Measurements from ENCODE around the gene METTL4.
A peak's percentile ranks its signal among the peaks of the same experiment; 100 is the strongest.
"Not testable (repeated sequence)": the region's sequence is repeated elsewhere in the genome, so short reads cannot be mapped to it uniquely, and the experiment has no call there.

Gene METTL4

GRCh38 chr18:2568129-2568528 is 3.2 kb downstream of the METTL4 start:
- DNase-seq, result no peak

- DNase-seq, result no peak
These were observed 6.9 kb downstream of the METTL4 start for GRCh38 chr18:2564373-2564772.

GRCh38 chr18:2559249-2559648 is 12.1 kb downstream of the METTL4 start:
- DNase-seq, result no peak

- DNase-seq, result no peak
These were observed 13.8 kb downstream of the METTL4 start for GRCh38 chr18:2557536-2557935.

- DNase-seq, result no peak
These were observed 15.4 kb downstream of the METTL4 start for GRCh38 chr18:2555895-2556294.

- DNase-seq, result no peak
These were observed 16.6 kb downstream of the METTL4 start for GRCh38 chr18:2554696-2555095.

GRCh38 chr18:2551425-2551824 is 19.9 kb downstream of the METTL4 start:
- no peak for DNase-seq

- DNase-seq, result no peak
These were observed 21.8 kb downstream of the METTL4 start for GRCh38 chr18:2549462-2549861.

GRCh38 chr18:2547477-2548087 is 23.7 kb downstream of the METTL4 start:
- DNase-seq, result peak in 3 of 58 donors; percentile 8 to 20 (median 10)

GRCh38 chr18:2545155-2545554 is 26.1 kb downstream of the METTL4 start:
- no peak for DNase-seq

- not testable (repeated sequence) for DNase-seq
These were observed 29.3 kb downstream of the METTL4 start for GRCh38 chr18:2541925-2542563.

- no peak for DNase-seq
These were observed 30.7 kb downstream of the METTL4 start for GRCh38 chr18:2540575-2540974.

GRCh38 chr18:2538844-2539243 is 32.5 kb downstream of the METTL4 start:
- DNase-seq, result no peak

- peak in 10 of 58 donors; percentile 2 to 16 (median 4) for DNase-seq
These were observed 33.1 kb downstream of the METTL4 start for GRCh38 chr18:2538236-2538635.

GRCh38 chr18:2537296-2537695 is 34.0 kb downstream of the METTL4 start:
- no peak for DNase-seq

GRCh38 chr18:2536493-2536892 is 34.8 kb downstream of the METTL4 start:
- DNase-seq, result no peak

- no peak for DNase-seq
These were observed 35.2 kb downstream of the METTL4 start for GRCh38 chr18:2536063-2536462.

- DNase-seq, result no peak
These were observed 35.8 kb downstream of the METTL4 start for GRCh38 chr18:2535419-2535910.

- DNase-seq, result no peak
These were observed 36.4 kb downstream of the METTL4 start for GRCh38 chr18:2534906-2535305.

GRCh38 chr18:2532797-2533196 is 38.5 kb downstream of the METTL4 start:
- no peak for DNase-seq

- no peak for DNase-seq
These were observed 39.6 kb downstream of the METTL4 start for GRCh38 chr18:2531751-2532150.

GRCh38 chr18:2529154-2529553 is 42.2 kb downstream of the METTL4 start:
- DNase-seq, result no peak

GRCh38 chr18:2526329-2526728 is 45.0 kb downstream of the METTL4 start:
- no peak for DNase-seq

Data from anterior cingulate cortex (tissue), 58 donors.